Panc1 (cell line): Measurements from ENCODE around the gene UQCR11. TPM values are rescaled to one million over a fixed set of nuclear protein-coding genes. Genes with fewer than 3 reads are reported as not detected.

Experiments
- ATAC-seq: fragments of 200-7000 bp; cut with Tn5 transposase; 2 replicates; pipeline ENCODE4 v1.9.1; 2020; ENCODE audit warnings: mild to moderate bottlenecking, moderate library complexity
- BruUV-seq: library from RNA; stranded (reverse); fragments of 400-500 nt; replicated peaks from 2 replicates; lab custom pipeline; 2021; lab: Mats Ljungman, UMichigan
- CTCF ChIA-PET: fragments of 300-600 bp; sonication (Branson Sonifier 250); formaldehyde crosslinking; loops from one replicate; lab custom pipeline; 2022; ENCODE audit warnings: antibody characterized with exemption; lab: Charles Lee
- POLR2A ChIA-PET: fragments of 300-600 bp; sonication (Branson Sonifier 250); formaldehyde crosslinking; loops from one replicate; lab custom pipeline; 2022; ENCODE audit warnings: antibody characterized with exemption; lab: Charles Lee
- DNase-seq: peaks from one replicate; pipeline ENCODE4 v3.0.0-alpha.2; 2010; ENCODE audit warnings: low read depth, low spot score
- H3K27ac ChIP-seq: 2 replicates; pipeline ENCODE4 v1.5.1; 2011; ENCODE audit warnings: mild to moderate bottlenecking, low read length, inconsistent platforms
- H3K27me3 ChIP-seq: fragments of 200-500 bp; sonication (Bioruptor generic); 2 replicates; pipeline ENCODE4 v1.6.0; 2014; ENCODE audit warnings: low read length, inconsistent platforms; ENCODE audit not compliant: control insufficient read depth, insufficient read depth
- H3K36me3 ChIP-seq: fragments of 200-500 bp; sonication (Bioruptor generic); 2 replicates; pipeline ENCODE4 v1.5.1; 2014; ENCODE audit warnings: inconsistent platforms, mild to moderate bottlenecking, low read length, moderate library complexity; ENCODE audit not compliant: control insufficient read depth, insufficient read depth
- H3K4me1 ChIP-seq: 2 replicates; pipeline ENCODE4 v1.5.1; 2011; ENCODE audit warnings: inconsistent platforms, mild to moderate bottlenecking, low read length, moderate library complexity; ENCODE audit not compliant: control insufficient read depth, insufficient read depth
- H3K4me3 ChIP-seq, 2 experiments: 2 replicates each; pipeline ENCODE4 v1.5.1; 2011 to 2012; ENCODE audit warnings: low read depth in 2 of 2, low read length in 2 of 2, mild to moderate bottlenecking in 2 of 2, inconsistent platforms in 1 of 2, moderate library complexity in 1 of 2
- H3K9me3 ChIP-seq: fragments of 200-500 bp; sonication (Bioruptor generic); 2 replicates; pipeline ENCODE4 v1.5.1; 2014; ENCODE audit warnings: low read depth, mild to moderate bottlenecking, inconsistent platforms, low read length, moderate library complexity; ENCODE audit not compliant: control insufficient read depth, insufficient read depth
- CTCF ChIP-seq: fragments of 450-650 bp; IDR thresholded peaks from 2 replicates; pipeline ENCODE4 v1.5.1; 2017; ENCODE audit warnings: mild to moderate bottlenecking
- POLR2AphosphoS5 ChIP-seq: IDR thresholded peaks from 2 replicates; pipeline ENCODE4 v1.6.1; 2012; ENCODE audit warnings: mild to moderate bottlenecking, low read depth, low read length, moderate library complexity
- REST ChIP-seq, 2 experiments: IDR thresholded peaks; 2 replicates each; pipeline ENCODE4 v1.6.1; 2011 to 2012; ENCODE audit warnings: low read depth in 2 of 2, control low read depth in 1 of 2, low read length in 1 of 2, mild to moderate bottlenecking in 1 of 2, moderate library complexity in 1 of 2; ENCODE audit not compliant: insufficient read depth in 1 of 2
- SIN3A ChIP-seq: IDR thresholded peaks from 2 replicates; pipeline ENCODE4 v1.6.1; 2012; ENCODE audit warnings: low read depth, mild to moderate bottlenecking, low read length, moderate library complexity, borderline replicate concordance; ENCODE audit not compliant: insufficient read depth
- TCF7L2 ChIP-seq: IDR thresholded peaks from 2 replicates; pipeline ENCODE4 v1.6.1; 2011; ENCODE audit warnings: mild to moderate bottlenecking, low read depth, low read length, inconsistent platforms
- in situ Hi-C: cut with HindIII; loops from 2 replicates; pipeline ENCODE4 v1.10.0; 2016; ENCODE audit warnings: low sequenced_read_pairs, low pct_unique_long_range_greater_than_20kb
- intact Hi-C: fragments of 100-400 bp; cut with micrococcal nuclease; formaldehyde crosslinking; loops from one replicate; pipeline ENCODE4 v1.10.0; 2022; ENCODE audit not compliant: unreplicated experiment
- total RNA-seq: library from RNA; stranded (reverse); gene quantifications from one replicate; pipeline ENCODE4 v1.2.1, GENCODE V29; 2021; ENCODE audit not compliant: unreplicated experiment

UQCR11 gene
- total RNA-seq, 1 experiment from 2014 or later = 300 TPM

GRCh38 chr19:1613808-1614570, 8.7 kb upstream of the UQCR11 start:
- peaks cover 10% of the 10 kb centered on the region for H3K4me1 ChIP-seq
- no peak for TF ChIP-seq CTCF
- TF ChIP-seq POLR2AphosphoS5 = no peak
- in situ Hi-C loops = no loop called here
- intact Hi-C loops = no loop called here
- ATAC-seq = no peak
- H3K27me3 ChIP-seq = no peaks in the 10 kb centered on the region
- no peak for DNase-seq
- no peak overlapping the region for H3K27ac ChIP-seq
- H3K36me3 ChIP-seq = no peaks in the 10 kb centered on the region
- no TSS peak for BruUV-seq
- ChIA-PET CTCF (no interaction called here), POLR2A (no interaction called here)
- H3K9me3 ChIP-seq = no peaks in the 10 kb centered on the region
- H3K4me3 ChIP-seq = no peak overlapping the region

GRCh38 chr19:1613146-1613545, 7.9 kb upstream of the UQCR11 start:
- in situ Hi-C loops = no loop called here
- BruUV-seq = no TSS peak
- H3K36me3 ChIP-seq = no peaks in the 10 kb centered on the region
- no peak for ATAC-seq
- no peak overlapping the region for H3K4me3 ChIP-seq
- H3K4me1 ChIP-seq = peaks cover 17% of the 10 kb centered on the region
- H3K27ac ChIP-seq = no peak overlapping the region
- DNase-seq = no peak
- no peaks in the 10 kb centered on the region for H3K9me3 ChIP-seq
- ChIA-PET CTCF (interaction anchor here (0.5 to 0.6 kb wide), 2 partner anchors 59 to 67 kb away, joined by 3 read pairs; no protein-coding TSS in a partner anchor), POLR2A (no interaction called here)
- intact Hi-C loops = no loop called here
- TF ChIP-seq SIN3A = no peak
- TF ChIP-seq TCF7L2 = no peak
- no peak for TF ChIP-seq POLR2AphosphoS5
- TF ChIP-seq REST (IDR thresholded peaks at IDR 0.05; ENCODE audit: insufficient read depth in 1 of 2, low read depth in 2 of 2, low read length in 1 of 2) = no peak
- TF ChIP-seq CTCF = no peak
- no peaks in the 10 kb centered on the region for H3K27me3 ChIP-seq
